Spleen (tissue), 11 donors: Measurements from ENCODE around the gene FGGY. TPM values are rescaled to one million over a fixed set of nuclear protein-coding genes. Genes with fewer than 3 reads are reported as not detected.

Experiments
- DNase-seq: peaks from one replicate; pipeline ENCODE4 v3.0.0-alpha.2; 2020
- H3K27ac ChIP-seq, 8 donors: fragments of 200-600 bp; sonication (generic) in 7 of 8; 1 replicate in 4 of 8; 2 replicates in 4 of 8; pipeline versions ENCODE4 v1.5.0 to v1.8.0; 2016 to 2021; ENCODE audit warnings: inconsistent platforms in 4 of 8, mild to moderate bottlenecking in 4 of 8, moderate library complexity in 1 of 8
- H3K27me3 ChIP-seq, 7 donors: fragments of 200-600 bp; sonication (generic) in 6 of 7; replicated peaks in 1 of 7; 1 replicate in 4 of 7; 2 replicates in 3 of 7; pipeline versions ENCODE4 v1.5.0 to v1.8.0; 2016 to 2021; ENCODE audit warnings: inconsistent platforms in 3 of 7, mild to moderate bottlenecking in 1 of 7
- H3K36me3 ChIP-seq, 6 donors: fragments of 200-600 bp; sonication (generic) in 5 of 6; 1 replicate in 4 of 6; 2 replicates in 2 of 6; pipeline versions ENCODE4 v1.5.0 to v1.8.0; 2016 to 2021; ENCODE audit warnings: inconsistent platforms in 2 of 6
- H3K4me1 ChIP-seq, 6 donors: fragments of 200-600 bp; sonication (generic) in 5 of 6; 1 replicate in 3 of 6; 2 replicates in 3 of 6; pipeline versions ENCODE4 v1.5.0 to v1.8.0; 2016 to 2021; ENCODE audit warnings: inconsistent platforms in 3 of 6
- H3K4me3 ChIP-seq, 8 donors: fragments of 200-600 bp; sonication (generic) in 7 of 8; 1 replicate in 4 of 8; 2 replicates in 4 of 8; pipeline versions ENCODE4 v1.5.0 to v1.8.0; 2016 to 2021; ENCODE audit warnings: inconsistent platforms in 4 of 8, mild to moderate bottlenecking in 4 of 8, moderate library complexity in 2 of 8
- H3K9me3 ChIP-seq, 8 donors: fragments of 200-600 bp; sonication (generic) in 7 of 8; 1 replicate in 4 of 8; 2 replicates in 4 of 8; pipeline versions ENCODE4 v1.5.0 to v1.8.0; 2016 to 2021; ENCODE audit warnings: inconsistent platforms in 4 of 8
- CTCF ChIP-seq, 11 experiments: fragments of 200-600 bp in 7 of 11; fragments of 450-650 bp in 4 of 11; sonication (generic) in 4 of 11; IDR thresholded peaks in 8 of 11; conservative IDR thresholded peaks in 3 of 11; 1 replicate in 7 of 11; 2 replicates in 4 of 11; pipeline versions ENCODE4 v1.4.0 to v1.8.0; 2016 to 2021; ENCODE audit warnings: antibody characterized with exemption in 11 of 11, inconsistent platforms in 4 of 11, mild to moderate bottlenecking in 1 of 11
- POLR2A ChIP-seq, 3 donors: fragments of 450-650 bp; IDR thresholded peaks; one replicate each; pipeline ENCODE4 v1.5.1; 2017; ENCODE audit warnings: antibody characterized with exemption in 3 of 3, mild to moderate bottlenecking in 1 of 3
- POLR2AphosphoS5 ChIP-seq, 3 donors: sonication (generic); formaldehyde crosslinking; IDR thresholded peaks; one replicate each; pipeline ENCODE4 v1.5.1; 2017; ENCODE audit warnings: antibody characterized with exemption in 3 of 3
- WGBS, 5 donors: extraction: QIAGEN DNeasy Blood & Tissue Kit in 3 of 5; methylation state at CpG; one replicate each; pipeline versions ENCODE4 v1.1.5 to v1.1.7; 2013 to 2018; 5-methylcytosine and 5-hydroxymethylcytosine counted together
- intact Hi-C: fragments of 100-400 bp; cut with DNase I; formaldehyde crosslinking; loops from one replicate; pipeline ENCODE4 v1.15.0; 2023; ENCODE audit warnings: low total_unique reads
- polyA plus RNA-seq, 3 donors: library from polyadenylated mRNA; stranded (reverse); fragments of 200-250 nt; gene quantifications; one replicate each; pipeline ENCODE4 v1.2.1, GENCODE V29; 2013
- total RNA-seq, 7 donors: library from RNA; depleted of rRNA in 3 of 7; stranded (reverse); fragments of >200 nt in 3 of 7; fragmentation: NEBNext Ultra II Directional in 4 of 7; extraction: Animal tissue kit (Norgen Biotek cat#: 25700) in 4 of 7; gene quantifications; one replicate each; pipeline versions ENCODE4 v1.1.0 to v1.2.1, GENCODE V29; 2016 to 2021
- donor health status: healthy with polysubstance abuse.
- donor health status: DM: no; HTN: no; CAD: no; lungs with moderate emphysema.
- donor health status: DM: no; HTN: no; CAD: no.
- donor health status: Bipolar disorder and iron deficiency.
- donor health status: healthy.
- donor health status: DM: no; HTN: no; CAD: no.
- donor health status: DM: yes; HTN: yes; CAD: no.

Gene FGGY
- total and polyA plus RNA-seq, 10 donors, result 1.7 to 27.8 (median 13.2) TPM

- TF ChIP-seq POLR2AphosphoS5 (IDR thresholded peaks at IDR 0.05) (no peak), POLR2A (IDR thresholded peaks at IDR 0.05) (no peak), CTCF (IDR thresholded peaks at IDR 0.05 in 8 of 11, conservative IDR thresholded peaks at IDR 0.05 in 3 of 11) (no peak)
- no peak for DNase-seq
- Histone ChIP-seq H3K27me3 (no peaks in the 10 kb centered on the region), H3K9me3 (no peaks in the 10 kb centered on the region), H3K27ac (no peak overlapping the region), H3K36me3 (no peaks in the 10 kb centered on the region), H3K4me1 (peaks cover 0 to 18% (median 3%) of the 10 kb centered on the region in 6 donors), H3K4me3 (no peak overlapping the region)
- intact Hi-C loops, result no loop called here
- WGBS, 5 donors, result 81 to 97% (median 89%) methylated on average over 5 of the region's 5 CpGs
These were observed 392.1 kb downstream of the FGGY start for GRCh38 chr1:59688976-59689375.

- intact Hi-C loops, result no loop called here
These were observed 392.8 kb downstream of the FGGY start for GRCh38 chr1:59689730-59690129.

DNA sequence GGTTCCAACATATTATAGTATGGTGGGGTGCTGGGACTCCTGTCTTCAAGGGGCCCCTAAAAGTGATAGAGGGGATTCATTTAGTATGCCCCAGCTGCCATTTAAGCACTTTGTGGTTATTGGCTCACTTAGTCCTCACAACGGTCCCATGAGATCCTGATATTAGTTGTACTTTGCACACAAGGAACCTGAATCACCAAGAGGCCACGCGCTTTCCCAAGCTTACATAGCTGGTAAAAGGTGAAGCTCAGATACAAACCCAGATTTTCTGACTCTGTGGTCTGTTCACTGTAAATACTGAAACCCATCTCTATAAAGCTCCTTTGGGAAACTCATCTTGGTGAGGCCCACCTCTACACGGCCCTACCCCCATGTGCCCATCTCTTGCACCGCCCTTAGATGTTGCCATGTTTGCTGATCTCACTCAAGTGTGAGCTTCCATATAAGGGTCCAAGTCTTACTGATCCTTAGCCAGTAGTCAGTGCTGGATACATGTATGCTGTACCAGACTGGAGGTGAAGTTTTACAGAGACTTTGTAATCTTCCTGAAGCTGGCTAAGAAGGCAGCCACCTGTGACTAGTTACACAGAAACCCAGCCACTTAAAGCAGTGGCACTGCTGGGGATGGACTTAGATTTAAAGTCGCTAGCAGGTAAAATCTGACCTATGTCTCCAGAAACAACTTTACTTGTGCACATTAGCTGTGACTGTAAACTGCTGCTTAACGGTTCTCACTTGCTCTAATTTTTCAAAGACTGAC lies 393.5 kb downstream of the FGGY start:
- H3K4me3 ChIP-seq, result no peak overlapping the region
- H3K27me3 ChIP-seq, result no peaks in the 10 kb centered on the region
- H3K9me3 ChIP-seq, result no peaks in the 10 kb centered on the region
- DNase-seq, result no peak
- H3K27ac ChIP-seq, result peak overlapping the region in 3 of 8 donors; percentile 37 to 72 (median 44)
- TF ChIP-seq POLR2A (IDR thresholded peaks at IDR 0.05), result no peak
- TF ChIP-seq POLR2AphosphoS5 (IDR thresholded peaks at IDR 0.05), result no peak
- no peak for TF ChIP-seq CTCF (IDR thresholded peaks at IDR 0.05 in 8 of 11, conservative IDR thresholded peaks at IDR 0.05 in 3 of 11)
- peaks cover 0 to 18% (median 3%) of the 10 kb centered on the region in 6 donors for H3K4me1 ChIP-seq
- H3K36me3 ChIP-seq, result no peaks in the 10 kb centered on the region
- intact Hi-C loops, result no loop called here
- 90 to 93% (median 90%) methylated on average over 6 to 7 of the region's 7 CpGs for WGBS, 5 donors

More at GRCh38 chr1:59689730-59690129, 392.8 kb downstream of the FGGY start:
- H3K36me3 ChIP-seq, result no peaks in the 10 kb centered on the region
- WGBS, 5 donors, result 89 to 96% (median 94%) methylated on average over 1 of the region's 1 CpG
- no peak for DNase-seq
- no peaks in the 10 kb centered on the region for H3K9me3 ChIP-seq
- H3K4me1 ChIP-seq, result peaks cover 0 to 18% (median 3%) of the 10 kb centered on the region in 6 donors
- TF ChIP-seq POLR2AphosphoS5 (IDR thresholded peaks at IDR 0.05) (no peak), CTCF (IDR thresholded peaks at IDR 0.05 in 8 of 11, conservative IDR thresholded peaks at IDR 0.05 in 3 of 11) (no peak), POLR2A (IDR thresholded peaks at IDR 0.05) (no peak)
- no peak overlapping the region for H3K4me3 ChIP-seq
- no peaks in the 10 kb centered on the region for H3K27me3 ChIP-seq
- H3K27ac ChIP-seq, result no peak overlapping the region

DNA sequence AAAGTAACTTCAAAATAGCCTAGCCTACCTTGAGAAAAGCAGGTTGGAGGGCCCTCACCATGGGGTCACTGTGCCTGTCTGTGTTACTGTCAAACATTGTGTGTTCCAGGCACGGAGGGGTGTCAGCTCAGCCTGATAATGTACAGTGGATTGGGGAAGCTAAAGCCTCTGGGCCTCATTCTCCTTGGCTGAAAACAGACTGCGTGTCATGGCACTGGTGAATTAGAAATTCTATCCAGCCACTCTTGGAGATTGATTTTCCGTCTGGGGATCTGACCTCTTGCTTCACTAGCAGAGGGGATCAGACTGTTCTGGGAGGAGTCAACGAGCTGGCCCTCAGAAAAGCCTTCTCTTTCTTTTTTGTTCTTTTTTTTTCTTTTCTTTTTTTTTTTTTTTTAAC lies 394.4 kb downstream of the FGGY start:
- TF ChIP-seq POLR2A (IDR thresholded peaks at IDR 0.05) (no peak), POLR2AphosphoS5 (IDR thresholded peaks at IDR 0.05) (no peak), CTCF (IDR thresholded peaks at IDR 0.05 in 8 of 11, conservative IDR thresholded peaks at IDR 0.05 in 3 of 11) (no peak)
- intact Hi-C loops, result no loop called here
- no peak for DNase-seq
- H3K4me3 ChIP-seq, result no peak overlapping the region
- H3K27me3 ChIP-seq, result no peaks in the 10 kb centered on the region
- no peaks in the 10 kb centered on the region for H3K9me3 ChIP-seq
- WGBS, 5 donors, result 68 to 87% (median 83%) methylated on average over 4 of the region's 4 CpGs
- no peaks in the 10 kb centered on the region for H3K36me3 ChIP-seq
- H3K27ac ChIP-seq, result peak overlapping the region in 5 of 8 donors; percentile 29 to 80 (median 38)
- peaks cover 0 to 21% (median 4%) of the 10 kb centered on the region in 6 donors for H3K4me1 ChIP-seq
